Activated effector memory CD4-positive, alpha-beta T cell treated with Interleukin-2 at 50 U/mL for 16 hours (primary cell): ENCODE measurements around the gene GOLGA6D.
"Not testable (repeated sequence)": the region's sequence is repeated elsewhere in the genome, so short reads cannot be mapped to it uniquely, and the experiment has no call there.

ENCODE experiments used
- DNase-seq: peaks from one replicate; pipeline ENCODE4 v3.0.0-alpha.2; 2020

Gene GOLGA6D

DNA sequence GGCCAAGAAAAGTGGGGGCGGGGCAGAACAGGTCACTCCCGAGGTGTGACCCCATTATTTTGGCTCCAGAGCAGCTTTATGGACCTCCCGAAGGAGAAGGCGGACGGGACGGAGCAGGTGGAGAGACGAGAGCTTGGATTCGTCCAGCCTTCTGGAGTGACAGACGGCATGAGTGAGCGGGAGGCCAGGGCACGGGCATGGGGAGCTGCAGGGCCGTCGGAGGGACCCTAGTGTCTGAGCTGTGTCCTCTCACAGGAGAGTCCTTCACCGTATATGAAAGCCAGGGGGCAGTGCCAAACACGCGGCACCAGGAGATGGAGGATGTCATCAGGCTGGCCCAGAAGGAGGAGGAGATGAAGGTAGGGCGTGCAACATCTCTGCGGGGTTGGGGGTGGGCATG lies 11.0 kb downstream of the GOLGA6D start:
- DNase-seq, result not testable (repeated sequence)

DNA sequence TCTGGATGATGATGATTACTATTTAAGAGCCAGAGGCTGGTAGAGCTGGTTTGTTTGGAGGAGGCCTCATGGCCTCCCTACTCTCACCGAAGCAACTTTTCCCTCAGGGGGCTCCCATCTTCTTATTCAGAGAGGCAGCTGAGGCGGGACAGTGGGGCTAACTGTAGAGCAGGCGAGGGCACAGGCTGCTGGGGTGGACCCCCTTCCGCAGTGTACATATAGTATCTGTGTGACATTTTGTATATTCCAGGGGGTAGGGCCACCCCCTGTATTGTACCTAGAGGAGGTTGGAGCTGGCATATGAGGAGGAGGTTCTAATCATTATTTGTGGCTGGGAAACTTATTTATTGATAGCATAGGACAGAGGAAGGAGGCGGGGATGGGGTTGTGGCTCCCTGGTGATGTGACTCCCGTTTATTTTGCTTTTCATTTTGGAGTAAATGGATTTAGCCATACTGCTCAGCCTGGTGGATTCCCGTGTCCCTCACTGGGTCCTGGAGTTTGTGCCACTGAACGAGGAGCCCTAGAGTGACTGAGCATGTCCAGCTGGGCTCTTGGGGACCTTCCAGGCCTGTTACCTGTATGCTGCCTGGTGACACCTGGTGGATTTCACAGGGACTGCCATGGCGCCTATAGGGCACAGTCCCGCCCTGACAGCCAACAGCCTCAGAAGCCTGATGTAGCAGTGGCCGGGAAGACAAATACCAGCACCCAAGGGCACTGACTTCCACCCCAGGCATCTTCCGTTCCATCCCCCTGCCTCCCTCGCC lies 16.1 kb downstream of the GOLGA6D start:
- DNase-seq, result not testable (repeated sequence)

DNA sequence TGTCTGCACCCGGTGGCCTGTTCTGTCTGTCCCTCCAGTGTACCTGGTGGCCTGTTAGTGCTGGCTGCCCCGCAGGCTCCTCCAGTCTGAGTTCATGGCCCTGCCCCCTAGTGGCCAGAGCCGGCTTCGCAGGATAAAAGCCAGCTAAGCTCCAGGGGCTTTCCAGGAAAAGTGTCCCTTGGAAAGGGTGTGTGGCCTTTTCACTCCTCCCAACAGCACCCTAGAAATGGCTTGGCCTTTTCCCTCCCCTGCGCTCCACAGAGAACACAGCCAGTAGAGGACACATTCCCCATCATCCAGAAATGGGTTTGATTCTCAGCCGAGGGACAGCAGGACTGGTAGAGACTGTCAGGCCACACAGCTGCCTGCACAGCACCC lies 16.7 kb downstream of the GOLGA6D start:
- DNase-seq, result peak; percentile 53

DNA sequence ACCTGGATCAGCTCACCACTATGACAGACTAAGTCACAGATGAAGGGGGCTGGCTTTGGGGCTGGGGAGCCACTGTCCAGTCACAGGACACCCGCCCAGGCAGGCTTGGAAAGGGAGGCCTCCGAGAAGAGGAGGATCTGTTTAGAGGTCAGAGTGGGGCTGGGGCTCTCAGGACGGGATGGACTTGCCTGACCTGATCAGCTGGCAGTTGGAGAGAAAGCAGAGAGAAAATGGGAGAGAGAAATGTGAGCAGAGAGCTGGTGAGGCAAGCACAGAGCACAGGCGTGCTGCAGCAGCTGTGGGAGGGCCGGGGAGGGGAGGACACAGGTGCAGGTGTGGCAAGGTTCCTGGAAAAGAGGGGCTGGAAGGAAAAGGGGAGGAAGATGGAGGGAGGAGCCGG lies 17.4 kb downstream of the GOLGA6D start:
- DNase-seq, result not testable (repeated sequence)

DNA sequence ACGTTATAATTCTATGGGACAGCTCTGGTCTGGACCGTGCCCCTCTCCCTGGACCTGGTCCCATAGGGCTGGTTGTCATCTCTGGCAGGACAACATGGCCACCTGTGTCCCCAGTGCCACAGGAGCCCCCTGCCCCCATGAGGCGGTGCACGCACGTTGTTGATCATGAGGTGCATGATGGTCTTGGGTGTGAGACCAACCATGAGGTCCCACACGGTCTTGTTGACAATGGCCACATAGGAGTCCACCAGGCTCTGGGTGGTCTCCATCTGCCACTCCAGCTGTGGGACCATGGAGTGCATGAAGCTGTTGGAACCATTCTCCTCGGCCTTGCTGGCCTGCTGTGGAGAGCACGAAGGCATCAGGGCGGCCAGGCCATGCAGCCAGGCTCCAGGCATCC lies 19.7 kb downstream of the GOLGA6D start:
- DNase-seq, result no peak

DNA sequence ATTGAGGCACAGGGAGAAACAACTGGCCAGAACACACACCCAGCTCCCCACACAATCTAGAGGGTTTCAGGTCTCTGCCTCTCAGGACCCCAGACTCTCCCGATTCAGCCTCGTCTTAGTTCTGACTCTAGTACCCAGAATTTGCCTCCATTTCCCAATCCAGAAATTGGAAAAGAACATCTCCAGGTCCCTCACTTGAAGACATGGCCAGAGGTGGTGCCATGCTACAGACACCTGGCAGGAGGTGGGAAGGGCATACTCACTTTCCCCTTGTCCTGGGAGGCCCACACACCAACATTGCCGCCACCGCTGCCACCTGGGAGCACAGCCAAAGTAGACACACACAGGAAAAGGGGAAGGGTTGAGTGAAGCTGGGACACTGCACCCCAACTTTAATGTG lies 20.1 kb downstream of the GOLGA6D start:
- not testable (repeated sequence) for DNase-seq

DNA sequence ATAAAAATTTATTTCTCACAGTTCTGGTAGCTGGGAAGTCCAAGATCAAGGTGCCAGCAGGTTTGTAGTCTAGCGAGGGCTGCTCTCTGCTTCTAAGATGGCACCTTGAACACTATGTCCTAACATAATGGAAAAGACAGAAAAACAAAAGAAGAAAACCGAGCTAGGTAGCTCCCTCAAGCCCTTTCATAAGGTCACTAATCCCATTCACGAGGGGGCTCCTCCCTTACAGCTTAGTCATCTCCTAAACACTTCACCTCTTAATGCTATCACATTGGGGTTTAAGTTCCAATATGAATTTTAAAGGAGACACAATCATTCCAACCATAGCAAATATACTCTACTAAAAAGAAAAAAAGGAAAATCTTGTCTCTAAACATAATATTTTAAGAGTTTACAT lies 23.6 kb downstream of the GOLGA6D start:
- DNase-seq, result no peak

DNA sequence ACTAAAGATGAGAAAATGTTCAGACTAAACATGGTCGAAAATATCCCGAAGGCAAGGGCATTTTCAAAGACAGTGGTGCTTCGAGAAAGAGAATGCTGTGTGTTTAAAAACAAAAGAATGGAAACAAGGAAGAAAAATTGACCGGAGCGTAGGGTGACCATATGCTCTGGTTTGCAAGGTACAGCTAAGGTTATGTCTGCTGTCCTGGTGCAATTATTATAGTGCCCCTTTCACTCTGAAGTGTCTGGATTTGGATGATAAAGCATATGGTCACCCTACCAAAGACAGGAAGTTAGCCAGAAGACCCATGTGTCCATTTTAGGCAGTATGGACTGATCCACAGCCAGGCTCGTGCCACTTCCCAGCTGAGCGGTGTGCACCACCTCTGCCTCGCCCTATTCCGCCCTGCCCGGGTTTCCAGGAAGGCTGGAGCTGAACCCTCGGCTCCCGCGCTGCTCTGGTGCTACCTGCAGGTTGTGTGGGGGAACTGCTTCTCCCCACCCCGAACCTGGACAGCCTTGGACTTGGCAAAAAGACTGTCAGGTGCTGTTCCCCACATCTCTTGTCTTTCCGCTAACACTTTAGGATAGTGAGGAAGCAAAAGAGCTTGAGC lies 25.2 kb downstream of the GOLGA6D start:
- no peak for DNase-seq

DNA sequence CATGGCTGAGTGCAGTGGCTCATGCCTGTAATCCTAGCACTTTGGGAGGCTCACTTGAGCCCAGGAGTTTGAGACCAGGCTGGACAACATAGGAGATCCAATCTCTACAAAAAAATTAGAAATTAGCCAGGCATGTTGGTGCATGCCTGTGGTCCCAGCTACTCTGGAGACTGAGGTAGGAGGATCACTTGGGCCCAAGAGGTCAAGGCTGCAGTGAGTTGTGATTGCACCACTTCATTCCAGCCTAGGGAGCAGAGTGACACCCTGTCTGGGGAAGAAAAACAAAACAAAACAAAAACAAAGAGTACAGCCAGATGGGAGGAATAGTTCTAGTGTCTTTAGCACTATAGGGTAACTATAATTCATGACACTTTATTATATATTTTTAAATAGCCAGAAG lies 27.1 kb downstream of the GOLGA6D start:
- no peak for DNase-seq

DNA sequence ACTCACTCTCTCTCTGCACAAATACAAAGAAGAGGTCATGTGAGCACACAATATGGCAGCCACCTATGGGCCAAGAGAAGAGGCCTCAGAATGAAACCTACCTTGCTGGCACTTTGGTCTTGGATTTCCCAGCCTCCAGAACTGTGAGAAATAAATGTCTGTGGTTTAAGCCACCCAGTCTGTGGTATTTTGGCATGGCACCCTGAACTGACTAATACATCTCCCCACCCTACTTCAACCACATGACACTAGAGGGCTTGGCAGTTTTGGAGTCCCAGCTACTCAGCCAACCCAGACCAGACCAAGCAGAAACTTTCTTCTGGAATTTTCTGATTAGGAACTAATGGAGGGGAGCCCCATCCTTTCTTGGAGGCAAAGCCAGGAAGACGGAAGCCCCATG lies 29.9 kb downstream of the GOLGA6D start:
- DNase-seq, result not testable (repeated sequence)

DNA sequence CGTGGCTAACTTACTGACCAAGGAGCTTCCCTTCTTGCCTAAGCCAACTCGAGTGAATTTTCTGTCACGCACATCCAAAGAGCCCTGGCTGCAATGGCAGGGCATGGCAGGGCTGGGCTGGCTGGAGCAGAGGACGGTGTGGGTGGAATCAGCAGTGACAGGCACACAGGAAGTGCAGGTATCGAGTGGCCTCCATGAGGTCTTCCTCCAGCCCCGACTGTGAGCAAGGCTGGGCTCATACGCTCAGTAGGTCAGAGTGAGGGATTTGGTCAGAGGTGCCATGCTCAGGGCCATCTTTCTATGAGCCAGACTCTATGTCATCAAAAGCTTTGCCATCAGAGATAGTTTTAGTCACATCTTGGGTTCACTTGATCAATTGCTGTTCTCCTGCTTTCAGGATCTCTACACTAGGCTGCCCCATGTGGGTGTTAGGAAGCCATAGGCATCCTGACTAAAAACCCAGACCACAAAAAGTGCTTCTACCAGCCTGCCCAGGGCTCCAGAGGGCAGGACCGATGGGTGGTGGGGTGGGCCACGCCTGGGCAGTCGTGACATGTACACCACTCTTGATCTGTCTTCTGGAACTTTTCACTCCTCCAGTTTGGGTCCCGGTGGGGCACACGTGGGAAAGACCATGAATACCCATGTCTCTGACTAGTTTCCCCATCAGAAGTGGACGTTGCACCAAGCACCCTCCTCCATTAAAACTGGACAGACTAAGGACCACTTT lies 30.6 kb downstream of the GOLGA6D start:
- no peak for DNase-seq

DNA sequence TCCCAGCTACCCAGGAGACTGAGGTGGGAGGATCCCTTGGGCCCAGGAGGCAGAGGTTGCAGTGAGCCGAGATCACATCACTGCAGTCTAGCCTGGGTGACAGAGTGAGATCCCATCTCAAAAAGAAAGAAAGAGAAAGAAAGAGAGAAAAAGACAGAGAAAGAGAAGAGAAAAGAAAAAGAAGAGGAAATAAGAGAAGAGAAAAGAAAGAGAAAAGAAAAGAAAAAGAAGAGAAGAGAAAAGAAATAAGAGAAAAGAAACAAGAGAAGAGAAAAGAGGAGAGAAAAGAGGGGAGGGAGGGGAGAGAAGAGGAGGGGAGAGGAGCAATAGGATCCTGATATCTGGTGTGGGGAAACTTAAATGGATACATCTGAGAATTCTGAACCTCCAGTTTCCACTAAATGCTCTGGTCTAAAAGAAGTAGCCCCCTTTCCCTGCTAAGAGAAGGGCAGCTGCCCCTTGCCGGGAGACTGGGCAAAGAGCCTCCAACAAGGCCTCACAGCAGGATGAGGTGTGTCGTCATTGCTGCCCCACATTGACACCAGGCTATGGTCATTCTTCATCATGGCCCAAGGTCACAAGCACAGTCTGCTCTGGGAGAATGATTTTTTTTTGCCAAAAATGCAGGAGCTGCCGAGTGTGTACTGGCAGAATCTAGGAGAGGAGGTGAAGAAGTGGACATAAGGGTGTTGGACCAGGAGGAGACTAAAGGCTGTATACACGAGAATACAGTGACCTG lies 32.1 kb downstream of the GOLGA6D start:
- no peak for DNase-seq

DNA sequence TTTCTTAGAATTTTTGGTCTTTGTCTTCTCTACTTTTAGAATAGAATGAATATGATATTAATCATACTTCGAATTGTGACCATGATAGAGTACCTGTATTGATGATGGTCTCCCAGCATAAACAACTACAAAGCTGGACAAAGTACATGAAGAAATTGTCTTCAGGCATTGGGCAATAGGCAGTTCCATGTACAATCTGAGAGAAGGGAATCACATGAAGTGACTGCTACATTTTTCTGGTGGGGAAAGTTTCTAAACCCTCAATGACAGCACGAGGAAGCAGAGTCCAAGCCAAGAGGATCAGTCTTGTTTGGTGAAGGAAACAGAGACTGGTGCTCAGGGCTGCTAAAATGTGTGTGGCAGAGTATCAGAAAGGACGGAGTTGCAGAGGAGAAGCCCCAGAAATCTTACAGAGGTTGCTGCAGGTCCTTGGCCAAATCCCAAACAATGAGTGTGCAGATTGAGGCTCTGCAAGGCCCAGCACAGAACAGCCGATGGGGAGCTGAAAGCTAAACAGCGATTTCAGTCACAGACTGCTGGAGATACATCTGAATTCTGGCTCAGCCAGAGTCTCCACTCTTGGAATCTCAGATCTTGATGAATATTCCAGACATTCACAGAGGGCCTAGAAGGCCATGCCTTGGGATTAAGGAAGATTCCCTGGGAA lies 36.7 kb downstream of the GOLGA6D start:
- not testable (repeated sequence) for DNase-seq

DNA sequence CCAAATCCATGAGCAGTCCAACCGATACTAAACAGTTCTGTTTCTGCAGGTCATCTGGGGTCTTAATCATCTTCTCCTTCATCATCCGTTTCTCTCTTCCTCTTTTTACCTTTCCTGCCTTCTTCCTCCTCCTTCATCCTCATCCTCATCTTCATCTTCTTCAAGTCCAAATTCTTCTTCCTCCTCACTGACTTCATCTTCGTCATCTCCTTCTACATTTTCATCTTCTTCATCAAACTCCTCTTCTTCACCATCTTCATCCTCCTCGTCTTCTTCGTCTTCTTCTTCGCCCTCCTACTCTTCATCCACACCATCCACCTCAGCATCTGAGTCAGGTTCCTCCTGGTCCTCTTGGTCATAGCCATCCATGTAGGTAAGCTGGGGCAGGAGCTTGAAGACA lies 39.1 kb downstream of the GOLGA6D start:
- DNase-seq, result no peak

DNA sequence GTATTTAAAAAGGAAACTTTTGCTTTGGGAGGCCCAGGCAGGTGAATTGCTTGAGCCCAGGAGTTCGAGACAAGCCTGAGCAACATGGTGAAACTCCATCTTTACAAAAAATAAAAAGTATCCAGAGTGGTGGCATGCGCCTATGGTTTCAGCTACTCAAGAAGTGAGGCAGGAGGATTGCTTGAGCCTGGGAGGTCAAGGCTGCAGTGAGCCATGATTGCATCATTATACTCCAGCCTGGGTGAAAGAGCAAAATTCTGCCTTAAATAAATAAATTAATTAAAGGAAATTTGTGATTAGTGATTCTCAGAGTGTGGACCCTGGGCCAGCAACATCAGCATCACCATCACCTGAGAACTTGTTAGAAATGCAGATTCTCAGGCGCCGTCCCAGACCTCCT lies 43.3 kb downstream of the GOLGA6D start:
- DNase-seq, result no peak

DNA sequence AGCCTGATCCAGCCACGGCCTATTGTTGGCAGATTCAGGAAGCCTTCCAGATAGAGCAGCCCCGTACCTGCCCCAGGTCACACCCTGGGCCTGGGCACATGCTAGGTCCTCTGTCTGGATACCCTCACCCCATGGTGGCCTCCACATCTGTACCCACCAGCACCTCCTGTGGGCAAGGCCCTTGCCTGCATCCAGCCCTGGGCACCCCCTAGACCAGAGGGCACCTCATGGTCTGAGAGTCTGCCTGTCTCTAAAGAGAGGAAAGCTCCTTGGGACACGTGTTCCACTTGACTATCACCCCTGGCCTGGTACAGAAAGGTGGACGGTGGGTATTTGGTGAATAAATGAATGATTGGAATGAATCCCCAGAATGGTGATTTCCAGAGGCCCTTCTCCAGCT lies 44.4 kb downstream of the GOLGA6D start:
- DNase-seq, result no peak

DNA sequence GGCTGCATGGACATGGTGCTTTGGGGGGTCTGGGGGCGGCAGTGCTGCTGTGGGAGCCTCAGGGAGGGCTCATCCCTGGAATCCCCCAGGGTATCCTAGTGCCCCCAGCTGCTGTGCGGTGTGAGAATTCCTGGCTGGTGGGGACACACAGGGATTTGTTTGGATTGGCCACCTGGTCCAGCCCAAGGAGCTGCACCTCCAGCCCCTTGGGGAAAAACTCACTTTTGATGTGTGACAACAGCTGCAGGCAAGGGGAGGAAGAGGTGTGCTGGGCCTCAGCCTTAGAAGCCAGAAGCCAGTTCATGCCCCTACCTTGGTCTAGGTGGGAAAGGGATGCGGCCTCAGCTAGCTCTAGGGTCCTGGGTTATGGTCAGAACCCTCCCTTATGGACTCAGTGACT lies 44.9 kb downstream of the GOLGA6D start:
- DNase-seq, result no peak

DNA sequence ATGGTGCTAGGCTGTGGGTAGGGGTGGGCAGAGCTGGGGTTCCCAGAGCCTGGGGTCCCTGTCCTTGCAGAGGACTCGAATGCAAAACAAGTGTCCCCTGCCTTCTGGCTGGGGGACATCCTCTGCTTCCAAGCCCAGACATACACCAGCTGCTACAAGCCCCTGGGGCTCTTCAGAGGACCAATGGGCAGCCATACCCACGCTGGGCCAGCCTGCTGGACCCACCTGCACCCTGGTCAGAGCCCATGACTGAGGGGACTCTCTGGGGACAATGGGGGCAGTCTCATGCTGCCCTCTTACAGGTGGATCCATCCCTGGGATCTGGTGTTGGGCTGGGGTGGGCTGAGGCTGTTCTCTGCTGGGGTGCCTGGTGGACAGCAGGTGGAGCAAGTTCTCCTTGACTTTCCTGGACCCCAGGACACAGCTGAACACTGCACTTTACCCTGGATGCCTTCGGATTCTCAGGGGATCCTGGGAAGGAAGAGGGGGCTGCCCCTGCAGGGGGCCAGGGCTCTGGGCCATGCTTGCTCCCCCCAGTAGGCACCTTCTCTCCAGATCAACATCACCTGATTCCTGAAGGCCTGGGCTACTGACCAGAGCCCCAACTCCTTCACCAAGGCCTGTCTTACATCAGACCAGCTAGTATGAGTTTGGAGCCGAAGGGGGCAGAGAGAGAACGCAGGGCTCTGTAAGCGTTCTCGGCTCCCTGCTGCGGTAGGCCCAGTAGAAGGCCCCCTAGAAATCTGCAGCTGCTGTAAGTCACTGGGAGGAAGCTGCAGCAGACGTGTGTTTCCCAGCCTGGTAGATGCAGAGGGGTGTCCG lies 46.1 kb downstream of the GOLGA6D start:
- DNase-seq, result no peak

DNA sequence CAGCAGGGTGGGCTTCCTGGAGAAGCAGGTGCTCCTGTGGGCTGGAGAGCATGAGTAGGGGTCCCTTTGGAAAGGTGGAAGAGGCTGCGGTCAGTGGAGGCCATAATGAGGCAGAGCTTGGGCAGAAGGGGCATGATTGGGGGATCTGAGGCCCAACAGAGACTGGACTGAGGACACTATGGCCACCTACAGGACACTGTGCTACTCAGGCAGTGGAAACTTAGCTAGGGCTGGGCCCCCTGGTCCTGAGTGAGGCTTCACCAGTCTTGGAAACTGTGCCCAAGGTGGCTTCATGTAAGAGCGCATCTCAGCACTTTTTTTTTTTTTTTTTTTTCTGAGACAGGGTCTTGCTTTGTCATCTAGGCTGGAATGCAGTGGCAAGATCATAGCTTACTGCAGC lies 46.9 kb downstream of the GOLGA6D start:
- DNase-seq, result no peak

DNA sequence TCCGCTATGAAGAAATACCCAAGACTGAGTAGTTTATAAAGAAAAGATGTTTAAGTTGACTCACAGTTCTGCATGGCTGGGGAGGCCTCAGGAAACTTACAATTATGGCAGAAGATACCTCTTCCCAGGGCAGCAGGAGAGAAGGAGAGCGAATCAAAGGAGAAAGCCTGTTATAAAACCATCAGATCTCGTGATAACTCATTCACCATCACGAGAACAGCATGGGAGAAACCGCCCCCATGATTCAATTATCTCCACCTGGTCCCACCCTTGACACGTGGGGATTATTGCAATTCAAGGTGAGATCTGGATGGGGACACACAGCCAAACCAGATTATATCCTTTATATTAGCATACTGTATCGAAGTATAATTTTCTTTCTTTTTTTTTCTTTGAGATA lies 49.5 kb downstream of the GOLGA6D start:
- DNase-seq, result not testable (repeated sequence)

DNA sequence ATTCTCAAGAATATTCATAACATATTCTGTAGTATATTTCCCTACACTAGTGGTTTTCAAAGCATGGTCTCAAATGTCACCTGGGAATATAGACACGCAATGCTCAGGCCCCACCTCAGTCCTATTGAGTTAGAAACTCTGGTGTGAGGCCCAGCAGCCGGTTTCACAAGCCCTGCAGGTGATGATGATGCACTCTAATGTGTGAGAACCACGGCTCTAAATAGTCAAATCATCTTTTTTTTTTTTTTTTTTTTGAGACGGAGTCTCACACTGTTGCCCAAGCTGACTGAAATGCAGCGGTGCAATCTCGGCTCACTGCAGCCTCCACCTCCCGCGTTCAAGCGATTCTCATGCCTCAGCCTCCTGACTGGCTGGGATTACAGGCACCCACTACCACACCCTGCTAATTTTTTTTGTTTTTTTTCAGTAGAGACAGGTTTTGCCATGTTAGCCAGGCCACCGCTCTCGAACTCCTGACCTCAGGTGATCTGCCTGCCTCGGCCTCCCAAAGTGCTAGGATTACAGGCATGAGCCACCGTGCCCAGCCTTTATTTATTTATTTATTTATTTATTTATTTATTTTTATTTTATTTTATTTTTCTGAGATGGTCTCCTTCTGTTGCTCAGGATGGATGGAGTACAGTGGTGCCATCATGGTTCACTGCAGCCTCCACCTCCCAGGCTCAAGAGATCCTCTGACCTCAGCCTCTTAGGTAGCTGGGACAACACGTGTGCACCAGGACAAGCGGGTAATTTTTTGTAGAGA lies 51.2 kb downstream of the GOLGA6D start:
- DNase-seq, result not testable (repeated sequence)
